G401.6 (cell line): Measurements from ENCODE around the gene ABRAXAS1.
"Not testable (repeated sequence)": the region's sequence is repeated elsewhere in the genome, so short reads cannot be mapped to it uniquely, and the experiment has no call there.

Experiments
- FAIRE-seq: peaks from 2 replicates; lab custom pipeline; 2012; peaks lifted over from hg19 to GRCh38; lab: Jason Lieb, UNC

Gene ABRAXAS1

DNA sequence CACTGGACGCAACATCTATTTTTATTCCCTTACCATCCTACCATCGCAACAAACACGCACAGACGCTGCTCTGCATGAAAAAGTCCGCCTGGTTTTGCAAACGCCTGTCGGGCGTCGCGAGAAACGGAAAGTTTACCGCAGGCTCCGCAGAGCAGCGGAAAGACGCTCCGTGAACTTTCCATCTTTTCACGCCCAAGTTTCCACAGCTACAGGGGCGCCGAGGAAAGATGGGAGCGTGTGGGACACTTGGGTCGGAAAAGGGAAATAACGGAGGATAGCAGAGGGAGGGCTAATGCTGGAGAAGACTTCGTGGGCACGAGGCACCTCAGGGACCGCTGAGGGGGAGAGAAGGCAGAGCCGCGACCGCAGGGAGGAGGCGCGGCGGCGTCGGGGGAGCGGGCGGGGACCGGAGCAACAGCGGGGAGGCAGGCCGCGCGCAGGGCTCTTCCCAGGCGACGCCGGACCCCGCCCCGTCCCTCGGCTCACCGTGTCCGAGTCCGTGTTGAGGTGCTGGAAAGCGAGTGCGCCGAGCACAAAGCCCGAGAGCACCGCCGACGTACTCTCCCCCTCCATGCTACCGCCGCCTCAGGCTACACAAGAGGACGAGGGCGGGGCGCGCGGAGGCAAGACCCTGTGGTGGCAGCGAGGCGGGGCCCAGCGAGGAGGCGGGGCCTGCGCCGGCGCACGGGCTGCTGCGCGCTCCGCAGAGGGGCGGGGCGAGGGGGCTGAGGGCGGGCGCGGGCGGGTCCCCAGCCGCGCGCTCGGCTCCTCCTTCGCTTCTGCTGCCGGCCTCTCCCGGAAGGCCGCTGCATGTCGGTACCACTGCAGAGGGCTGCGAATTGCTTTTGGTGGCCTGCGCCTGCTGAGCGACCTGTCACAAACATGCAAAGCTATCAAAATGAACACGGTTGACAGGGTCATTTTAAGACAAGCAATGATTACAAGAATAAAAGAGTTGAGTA lies at the start of gene ABRAXAS1:
ABRAXAS1 (minus strand) TSS at position 601 of the 962 bp plus-strand sequence; CDS start at position 573, 28 bp downstream.
- no peak for FAIRE-seq

DNA sequence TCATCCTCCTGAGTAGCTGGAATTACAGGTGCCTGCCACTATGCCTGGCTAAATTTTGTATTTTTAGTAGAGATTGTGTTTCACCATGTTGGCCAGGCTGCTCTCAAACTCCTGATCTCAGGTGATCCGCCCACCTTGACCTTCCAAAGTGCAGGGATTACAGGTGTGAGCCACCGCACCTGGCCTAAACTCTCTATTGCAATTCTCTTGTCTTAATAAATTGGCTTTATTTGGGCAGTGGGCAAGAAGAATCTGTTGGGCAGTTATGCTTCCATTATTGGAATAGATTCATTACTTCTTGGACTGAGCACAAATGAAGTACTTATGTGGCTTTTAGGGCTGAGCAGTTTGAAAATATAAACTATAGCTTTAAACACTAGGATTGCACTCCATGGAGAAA lies 42.8 kb upstream of the ABRAXAS1 start:
- FAIRE-seq, result no peak

DNA sequence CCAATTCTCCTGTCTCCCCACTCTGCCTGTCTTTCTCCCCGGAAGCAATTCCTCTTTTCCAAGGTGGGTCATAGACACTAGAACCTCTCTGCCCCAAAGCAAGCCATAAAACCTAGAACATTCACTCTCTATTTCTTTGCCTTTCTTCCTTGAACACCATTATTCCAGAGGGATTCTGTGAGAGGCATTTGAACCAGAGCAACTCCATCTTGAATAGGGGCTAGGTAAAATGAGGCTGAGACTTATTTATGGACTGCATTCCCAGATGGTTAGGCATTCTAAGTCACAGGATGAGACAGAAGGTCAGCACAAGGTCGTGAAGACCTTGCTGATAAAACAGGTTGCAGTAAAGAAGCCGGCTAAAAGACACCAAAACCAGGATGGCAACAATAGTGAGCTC lies 37.3 kb upstream of the ABRAXAS1 start:
- no peak for FAIRE-seq

DNA sequence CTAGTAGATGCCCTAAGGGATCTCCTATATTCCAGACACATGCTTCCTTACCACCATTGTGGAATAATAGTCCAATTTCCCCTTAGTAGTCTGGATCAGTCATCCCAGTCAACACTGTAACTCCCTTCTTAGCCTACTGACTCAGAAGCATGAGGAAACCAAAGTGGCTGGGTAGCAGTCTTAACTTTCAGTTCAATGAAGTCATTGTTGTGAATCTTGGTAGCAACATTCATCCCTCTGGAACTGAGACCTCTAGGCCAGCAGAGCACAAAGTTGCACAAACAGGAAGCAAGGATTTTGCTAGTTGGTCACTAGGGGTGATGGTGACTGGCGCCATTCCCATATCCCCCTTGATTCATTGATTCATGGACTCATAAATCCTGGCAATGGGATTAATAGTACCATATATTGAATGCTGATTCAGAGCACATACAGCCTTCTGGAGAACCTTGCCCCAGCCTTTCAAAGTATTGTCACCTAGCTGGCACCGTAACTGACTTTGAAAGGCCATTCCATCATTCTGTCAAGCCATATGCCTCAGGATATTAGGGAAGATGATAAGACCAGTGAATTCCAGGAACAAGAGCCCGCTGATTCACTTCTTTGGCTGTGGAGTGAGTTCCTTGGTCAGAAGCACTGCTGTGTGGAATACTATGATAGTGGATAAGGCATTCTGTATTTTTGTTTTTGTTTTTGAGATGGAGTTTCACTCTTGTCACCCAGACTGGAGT lies 31.3 kb upstream of the ABRAXAS1 start:
- no peak for FAIRE-seq

DNA sequence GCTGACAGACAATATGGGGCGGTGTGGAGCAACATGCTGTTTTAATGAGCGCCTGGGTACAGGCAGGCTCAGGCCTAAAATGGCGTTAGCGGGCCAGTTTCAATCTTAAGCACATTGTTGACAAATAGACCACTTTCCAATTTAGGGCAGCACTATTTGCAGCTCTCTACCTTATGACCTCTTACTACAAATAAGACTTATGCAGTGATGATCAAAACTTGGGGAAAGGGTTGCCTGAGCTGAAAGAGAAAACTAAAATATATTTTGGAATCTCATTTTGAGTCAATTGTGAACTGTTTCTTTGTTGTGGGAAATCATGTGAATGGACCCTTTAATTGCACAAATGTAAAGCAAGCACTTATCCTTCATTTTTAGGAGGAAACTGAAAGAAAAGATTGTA lies 25.5 kb upstream of the ABRAXAS1 start:
- no peak for FAIRE-seq

DNA sequence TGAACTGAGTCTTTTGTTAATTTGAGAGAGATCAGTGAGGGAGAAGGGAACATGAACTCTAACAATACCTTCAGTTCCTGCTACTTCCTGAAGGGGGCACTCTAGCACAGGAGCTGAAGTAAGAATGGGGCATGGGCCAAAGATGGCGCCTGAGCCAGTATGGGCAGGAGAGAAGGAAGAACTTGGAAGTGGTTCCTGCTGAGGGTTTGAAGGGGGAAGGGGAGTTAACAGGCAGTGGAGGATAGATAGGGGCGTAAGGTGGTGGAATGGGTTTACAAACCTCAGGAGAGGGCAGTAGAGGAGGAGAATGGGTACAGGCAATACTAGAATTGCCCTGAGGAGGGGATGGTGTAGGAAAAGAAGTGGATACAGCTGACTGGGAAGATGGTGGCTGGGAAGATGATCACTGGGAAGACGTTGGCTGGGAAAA lies 24.3 kb upstream of the ABRAXAS1 start:
- FAIRE-seq, result peak; percentile 82

DNA sequence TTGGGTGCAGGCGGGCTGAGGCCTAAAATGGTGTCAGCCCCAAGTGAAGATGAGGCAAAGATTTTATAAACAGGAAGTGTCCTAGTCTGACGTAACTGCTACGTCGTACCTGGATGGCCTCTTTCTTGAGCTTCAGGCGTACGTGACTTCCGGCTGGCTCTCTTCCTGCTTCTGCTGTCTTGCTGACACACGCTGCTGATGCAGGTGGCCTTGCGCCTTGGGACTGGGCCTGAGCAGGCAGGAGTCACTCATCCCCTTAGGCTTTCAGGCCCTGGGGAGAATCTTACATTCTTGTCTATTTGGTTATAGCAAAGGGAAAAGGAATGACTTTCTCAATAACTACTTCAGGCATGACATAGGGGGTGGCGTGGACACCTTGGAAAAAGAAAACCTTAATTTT lies 20.1 kb upstream of the ABRAXAS1 start:
- FAIRE-seq, result no peak

DNA sequence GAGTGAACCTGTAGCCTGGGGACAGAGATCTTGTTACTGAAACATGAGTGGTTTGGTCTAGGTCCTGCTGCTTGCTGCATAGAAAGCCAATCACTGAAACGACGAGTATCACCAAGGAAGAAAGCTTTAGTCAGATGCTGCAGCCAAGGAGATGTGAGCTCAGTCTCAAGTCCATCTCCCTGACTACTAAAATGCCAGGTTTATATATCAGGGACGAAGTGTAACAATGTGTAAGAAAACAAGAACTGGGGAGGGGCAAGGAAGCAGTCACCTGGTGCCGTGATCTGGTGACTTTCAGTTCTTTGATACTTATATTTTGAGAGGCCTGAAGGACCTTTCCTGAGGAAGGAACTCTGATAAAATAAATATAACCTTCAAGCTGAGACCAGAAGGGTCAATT lies 19.6 kb upstream of the ABRAXAS1 start:
- FAIRE-seq, result no peak

DNA sequence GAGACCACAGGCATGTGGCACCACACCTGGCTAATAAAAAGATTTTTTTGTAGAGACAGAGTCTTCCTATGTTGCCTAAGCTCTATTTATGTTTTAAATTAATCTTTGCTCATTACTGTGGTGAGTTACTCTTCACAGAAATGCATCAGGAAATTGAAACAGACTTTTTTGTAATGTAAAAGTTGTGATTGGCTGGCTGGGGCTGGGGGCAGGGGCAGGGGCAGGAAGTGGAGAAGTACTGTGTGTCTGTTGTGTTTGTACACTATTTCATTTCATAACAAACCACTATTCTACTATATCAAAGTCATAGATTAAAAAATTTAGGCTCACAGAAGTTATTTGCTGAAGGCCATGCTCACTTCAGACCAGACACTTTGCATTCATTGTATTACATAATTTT lies 19.1 kb upstream of the ABRAXAS1 start:
- FAIRE-seq, result no peak

DNA sequence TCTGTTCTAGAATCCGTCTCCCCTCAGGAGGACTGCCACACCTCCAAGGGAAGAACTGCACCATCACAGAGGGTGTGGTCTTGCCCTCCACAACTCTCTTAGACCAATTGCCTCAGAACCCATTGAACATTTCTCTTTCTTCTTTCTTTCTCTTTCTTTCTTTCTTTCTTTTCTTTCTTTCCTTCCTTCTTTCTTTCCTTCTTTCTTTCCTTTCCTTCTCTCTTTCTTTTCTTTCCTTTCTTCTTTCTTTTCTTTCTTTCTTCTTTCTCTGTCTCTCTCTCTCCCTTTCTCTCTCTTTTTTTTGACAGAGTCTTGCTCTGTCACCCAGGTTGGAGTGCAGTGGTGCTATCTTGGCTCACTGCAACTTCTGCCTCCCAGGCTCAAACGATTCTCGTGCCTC lies 16.8 kb upstream of the ABRAXAS1 start:
- not testable (repeated sequence) for FAIRE-seq

DNA sequence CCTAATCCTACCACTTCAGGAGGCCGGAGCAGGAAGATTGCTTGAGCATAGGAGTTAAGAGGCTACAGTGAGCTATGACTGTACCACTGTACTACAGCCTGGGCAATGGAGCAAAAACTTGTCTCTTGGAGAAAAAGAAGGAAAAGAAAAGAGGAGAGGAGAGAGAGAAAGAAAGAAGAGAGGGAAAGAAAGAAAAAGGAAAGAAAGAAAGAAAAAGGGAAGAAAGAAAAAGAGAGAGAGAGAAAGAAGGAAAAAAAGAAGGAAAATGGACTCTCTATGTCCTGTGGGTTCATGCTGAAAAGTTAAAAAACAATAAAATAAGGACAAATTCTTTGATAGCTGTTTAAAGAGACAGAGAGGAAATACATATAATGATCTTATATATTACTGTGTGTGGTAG lies 13.3 kb upstream of the ABRAXAS1 start:
- FAIRE-seq, result no peak

DNA sequence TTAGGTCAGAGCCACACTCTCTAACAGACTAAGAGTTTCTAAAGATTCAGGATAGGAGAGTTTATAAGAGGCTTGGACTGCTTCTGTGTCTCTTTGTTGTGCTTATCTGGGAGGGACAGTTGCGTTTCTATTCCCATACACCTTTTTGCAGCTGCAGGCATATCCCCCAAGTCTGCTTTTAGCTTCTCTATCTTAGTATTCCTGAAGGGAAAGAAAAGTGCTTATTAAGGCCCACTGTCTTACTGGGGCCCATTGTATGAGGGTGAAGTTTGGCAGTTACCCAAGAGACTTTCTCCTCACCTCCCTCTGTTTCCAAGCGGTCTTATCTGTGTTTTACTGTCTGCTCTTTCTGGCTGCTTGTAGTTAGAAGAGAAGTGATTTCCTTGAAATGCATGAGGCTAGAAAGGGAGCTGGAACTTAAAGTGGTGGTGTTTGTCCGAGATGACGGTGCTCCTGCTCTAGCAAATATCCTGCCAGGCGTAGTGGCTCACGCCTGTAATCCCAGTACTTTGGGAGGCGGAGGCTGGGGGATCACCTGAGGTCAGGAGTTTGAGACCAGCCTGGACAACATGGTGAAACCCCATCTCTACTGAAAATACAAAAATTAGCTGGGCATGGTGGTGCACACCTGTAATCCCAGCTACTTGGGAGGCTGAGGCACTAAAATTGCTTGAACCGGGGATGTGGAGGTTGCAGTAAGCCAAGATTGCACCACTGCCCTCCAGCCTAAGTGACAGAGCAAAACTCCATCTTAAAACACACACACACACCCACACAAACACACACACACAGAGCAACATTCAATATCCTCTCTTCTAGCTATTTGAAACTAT lies 11.4 kb upstream of the ABRAXAS1 start:
- not testable (repeated sequence) for FAIRE-seq

DNA sequence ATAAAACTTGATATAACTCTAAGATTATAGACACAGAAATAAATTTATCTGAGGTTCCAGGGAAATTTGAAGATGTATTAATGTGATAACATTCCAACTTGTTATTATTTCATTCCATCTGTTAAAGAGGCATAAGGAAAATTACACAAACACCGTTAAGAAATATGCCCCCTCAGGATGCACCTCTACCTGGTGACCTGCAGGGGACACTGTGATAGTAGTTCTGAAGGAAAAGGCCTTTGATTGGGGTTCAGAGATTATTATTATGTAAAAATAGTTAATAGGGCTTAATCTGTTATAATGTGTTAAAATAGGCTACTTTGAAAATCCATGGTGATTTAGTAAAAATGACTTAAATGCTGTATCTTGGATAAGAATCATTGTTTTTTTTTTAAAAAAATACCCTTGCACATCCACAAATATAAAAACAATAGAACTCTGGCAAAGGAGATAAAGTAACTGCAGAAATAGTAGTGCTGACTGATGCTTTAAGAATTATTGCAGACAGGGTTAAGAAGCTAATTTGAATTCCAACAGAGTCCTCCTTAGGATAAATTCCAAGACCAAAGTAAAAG lies 6.1 kb upstream of the ABRAXAS1 start:
- FAIRE-seq, result peak; percentile 96

DNA sequence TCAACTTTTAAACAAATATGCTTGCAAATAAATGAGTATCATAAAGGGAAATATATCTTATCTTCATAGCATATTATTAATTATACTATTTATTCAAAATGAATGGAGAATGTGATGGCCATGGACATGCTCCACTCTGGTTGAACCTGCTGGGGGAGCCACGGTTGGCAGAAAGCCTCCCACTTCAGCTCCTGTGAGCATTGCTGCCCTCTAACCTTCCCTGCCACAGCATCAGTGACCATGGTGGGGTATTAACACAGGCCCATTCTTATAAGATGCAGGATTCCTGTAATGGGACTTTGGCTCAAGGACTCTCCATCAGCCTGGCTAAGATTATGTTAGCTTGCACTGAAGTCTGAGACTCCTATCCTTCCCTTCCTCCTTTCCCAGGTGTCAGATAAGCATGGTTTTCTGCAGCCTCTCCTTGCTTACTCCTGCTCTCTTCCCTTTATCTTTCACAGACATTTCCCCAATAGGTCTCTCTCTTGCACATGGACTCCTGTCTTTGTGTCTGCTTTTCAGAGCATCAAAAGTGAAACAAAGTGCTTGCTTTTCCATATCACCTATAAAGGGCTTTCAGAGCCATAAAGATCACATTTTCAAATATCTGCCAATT lies 4.9 kb upstream of the ABRAXAS1 start:
- FAIRE-seq, result no peak

DNA sequence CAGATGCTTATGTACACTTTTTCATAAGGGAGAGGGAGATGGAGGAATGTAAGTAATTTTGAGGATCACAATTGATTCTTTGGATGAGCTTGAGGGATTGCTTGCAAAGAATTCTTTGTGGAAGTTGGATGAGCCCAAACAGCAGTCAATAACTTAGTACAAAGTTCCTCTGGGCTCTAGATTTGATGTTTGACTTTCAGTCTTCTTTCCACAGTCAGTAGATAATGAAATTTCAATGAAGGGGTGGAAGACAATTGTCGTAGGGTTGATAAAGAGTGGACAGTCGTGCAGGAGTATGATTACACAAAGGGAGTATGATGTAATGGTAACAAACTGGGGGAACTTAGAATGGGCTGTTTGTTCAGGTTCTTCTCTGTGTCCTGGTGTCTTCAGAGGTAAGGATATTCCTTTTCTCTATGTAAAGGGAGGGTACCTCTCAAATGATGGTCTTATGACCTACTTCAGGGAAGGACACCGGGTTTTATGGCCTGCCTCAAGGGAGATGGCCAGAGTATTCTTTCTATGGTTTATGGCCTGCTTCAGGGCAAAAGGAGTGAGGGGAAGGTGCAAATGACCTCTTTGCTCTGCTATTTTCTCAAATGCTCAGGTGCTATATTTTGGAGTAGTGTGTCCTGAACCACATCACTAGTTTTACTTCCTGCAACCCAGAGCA lies 1.7 kb upstream of the ABRAXAS1 start:
- FAIRE-seq, result no peak

DNA sequence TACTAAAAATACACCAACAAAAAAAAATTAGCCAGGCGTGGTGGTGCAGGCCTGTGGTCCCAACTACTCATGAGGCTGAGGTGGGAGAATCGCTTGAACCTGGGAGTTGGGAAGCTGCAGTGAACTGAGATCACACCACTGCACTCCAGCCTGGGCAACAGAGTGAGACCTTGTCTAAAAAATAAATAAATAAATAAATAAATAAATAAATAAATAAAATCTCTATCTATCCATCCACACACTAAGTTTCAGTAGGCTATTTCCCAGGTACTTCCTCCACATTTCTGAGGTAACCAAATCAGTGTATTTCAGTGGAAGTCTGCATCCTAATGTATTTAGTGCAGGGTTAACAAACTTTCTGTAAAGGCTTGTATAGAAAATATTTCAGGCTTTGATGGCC lies 10.9 kb downstream of the ABRAXAS1 start:
- no peak for FAIRE-seq

DNA sequence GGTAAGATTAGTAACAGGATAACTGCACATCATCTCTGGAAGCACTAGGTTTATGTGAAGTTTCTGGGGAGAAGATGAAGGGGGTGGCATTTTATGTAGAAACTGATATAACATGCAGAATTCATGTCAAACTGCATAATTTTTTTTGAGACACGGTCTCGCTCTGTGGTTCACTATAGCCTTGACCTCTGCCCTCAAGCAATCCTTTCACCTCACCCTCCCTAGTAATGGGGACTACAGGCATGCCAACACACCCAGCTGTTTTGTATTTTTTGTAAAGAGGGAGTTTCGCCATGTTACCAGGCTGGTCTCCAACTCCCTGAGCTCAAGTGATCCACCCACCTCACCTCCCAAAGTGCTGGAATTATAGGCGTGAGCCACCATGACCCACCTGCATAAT lies 11.5 kb downstream of the ABRAXAS1 start:
- no peak for FAIRE-seq

DNA sequence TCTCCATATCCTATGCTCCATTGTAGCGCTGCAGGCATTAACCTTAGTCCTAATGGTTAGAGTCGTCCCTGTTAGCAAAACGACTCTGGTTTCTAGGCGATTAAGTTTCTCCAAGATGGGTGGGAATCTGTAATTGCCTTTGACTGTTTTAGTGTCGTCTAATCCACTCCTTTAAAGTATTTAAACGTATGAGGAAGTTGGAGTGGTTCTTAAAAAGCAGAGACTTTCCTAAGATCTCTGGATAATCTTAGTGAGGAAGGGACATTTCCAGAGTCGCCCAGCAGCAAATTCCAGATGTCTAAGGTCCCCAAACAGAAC lies 28.8 kb downstream of the ABRAXAS1 start:
- no peak for FAIRE-seq

DNA sequence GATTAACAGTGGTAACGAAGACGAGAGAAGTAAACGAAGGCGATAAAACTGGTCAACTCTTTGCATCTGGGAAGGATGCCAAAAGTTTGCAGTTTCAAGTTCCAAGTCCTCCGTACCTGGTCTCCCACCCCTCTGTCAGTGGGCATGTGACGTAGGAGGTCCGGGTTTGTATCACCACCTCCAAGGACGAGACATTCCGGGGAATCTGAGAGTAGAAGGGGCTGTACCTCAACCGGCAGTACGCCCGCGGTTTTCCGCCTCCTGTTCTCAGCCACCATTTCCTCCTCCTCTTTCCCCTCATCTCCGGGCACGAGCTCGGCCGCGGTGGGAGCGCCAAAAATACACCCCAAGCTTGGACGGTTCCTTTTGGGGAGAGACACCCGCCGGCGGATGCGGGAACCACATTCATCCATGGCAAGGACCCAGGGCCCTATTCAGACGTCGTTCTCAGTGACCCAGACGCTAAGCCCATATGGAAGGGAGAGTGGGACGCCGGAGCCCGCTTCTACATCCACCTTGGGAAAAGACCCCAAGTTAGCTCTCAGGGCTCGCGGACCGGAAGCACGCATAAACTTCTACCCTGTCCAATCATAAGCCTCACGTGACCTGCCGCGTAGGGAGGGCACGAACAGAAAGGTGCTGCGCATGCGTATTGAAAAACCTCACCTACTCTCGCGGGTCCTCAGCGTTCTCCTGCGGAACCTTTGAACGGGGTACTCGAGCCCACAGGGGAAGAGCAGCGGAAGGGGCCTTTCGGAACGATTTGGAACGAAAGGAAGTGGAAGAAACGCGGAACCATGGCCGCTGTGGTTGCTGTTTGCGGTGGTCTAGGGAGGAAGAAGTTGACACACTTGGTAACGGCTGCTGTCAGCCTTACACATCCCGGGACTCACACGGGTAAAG lies 29.4 kb downstream of the ABRAXAS1 start, which contains the start of the genes HELQ and MRPS18C:
HELQ (minus strand) TSS at position 543 of the 903 bp plus-strand sequence; CDS start at position 413, 130 bp downstream.
MRPS18C (plus strand) TSS at position 778 of the 903 bp plus-strand sequence; CDS start at position 798, 20 bp downstream.
- peak; percentile 88 for FAIRE-seq

DNA sequence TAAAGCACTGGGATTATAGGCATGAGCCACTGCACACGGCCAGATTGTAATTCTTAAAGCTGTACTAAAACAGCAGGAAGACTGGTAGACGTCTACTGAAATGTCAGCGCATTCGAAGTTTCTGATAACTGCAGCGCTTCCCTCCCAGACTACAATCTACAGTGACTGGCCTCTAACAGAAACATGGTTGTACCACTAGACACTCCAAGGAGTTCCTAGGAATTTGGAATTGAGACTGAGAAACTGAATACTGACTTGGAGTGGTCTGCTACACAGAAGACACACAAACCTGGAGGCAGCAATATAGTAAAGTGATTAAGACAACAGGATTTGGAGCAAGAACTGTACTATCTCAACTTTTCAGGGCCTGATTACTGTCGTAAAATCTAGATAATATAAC lies 30.2 kb downstream of the ABRAXAS1 start:
- FAIRE-seq, result no peak
